Myocyte (in vitro differentiated cells): ENCODE measurements around the gene MYO7B. TPM values are rescaled to one million over a fixed set of nuclear protein-coding genes. Genes with fewer than 3 reads are reported as not detected.
A peak's percentile ranks its signal among the peaks of the same experiment; 100 is the strongest.

Experiments used
- DNase-seq: peaks from one replicate; pipeline ENCODE4 v3.0.0-alpha.2; 2012; ENCODE audit warnings: low read depth
- total RNA-seq: library from RNA; depleted of rRNA; stranded (reverse); fragments of >200 nt; gene quantifications from 2 replicates; pipeline ENCODE4 v1.2.3, GENCODE V29; 2014

Gene MYO7B
- total RNA-seq, 1 donor from 2014 or later = not detected

- DNase-seq = no peak
These were observed 37.4 kb downstream of the MYO7B start for GRCh38 chr2:127572841-127573240.

GRCh38 chr2:127573298-127573697 is 37.8 kb downstream of the MYO7B start:
- DNase-seq = no peak

- DNase-seq = no peak
These were observed 38.3 kb downstream of the MYO7B start for GRCh38 chr2:127573771-127574170.

GRCh38 chr2:127574656-127575055 is 39.2 kb downstream of the MYO7B start:
- DNase-seq = no peak

GRCh38 chr2:127575185-127575765 is 39.8 kb downstream of the MYO7B start:
- DNase-seq = no peak

- DNase-seq = no peak
These were observed 40.5 kb downstream of the MYO7B start for GRCh38 chr2:127575941-127576432.

GRCh38 chr2:127576433-127577207 is 41.1 kb downstream of the MYO7B start:
- peak; percentile 93 for DNase-seq

- no peak for DNase-seq
These were observed 41.7 kb downstream of the MYO7B start for GRCh38 chr2:127577208-127577475.

GRCh38 chr2:127577503-127577902 is 42.0 kb downstream of the MYO7B start:
- DNase-seq = no peak

GRCh38 chr2:127577973-127578372 is 42.5 kb downstream of the MYO7B start:
- DNase-seq = no peak

- no peak for DNase-seq
These were observed 42.9 kb downstream of the MYO7B start for GRCh38 chr2:127578411-127578810.

- no peak for DNase-seq
These were observed 43.7 kb downstream of the MYO7B start for GRCh38 chr2:127579231-127579630.

- DNase-seq = no peak
These were observed 44.9 kb downstream of the MYO7B start for GRCh38 chr2:127580167-127581049.

GRCh38 chr2:127581050-127581345 is 45.5 kb downstream of the MYO7B start:
- no peak for DNase-seq

- DNase-seq = no peak
These were observed 46.3 kb downstream of the MYO7B start for GRCh38 chr2:127581516-127582490.

GRCh38 chr2:127582863-127583861 is 47.7 kb downstream of the MYO7B start:
- no peak for DNase-seq

GRCh38 chr2:127584047-127584446 is 48.6 kb downstream of the MYO7B start:
- no peak for DNase-seq

- no peak for DNase-seq
These were observed 49.1 kb downstream of the MYO7B start for GRCh38 chr2:127584516-127585033.

- no peak for DNase-seq
These were observed 49.9 kb downstream of the MYO7B start for GRCh38 chr2:127585270-127585807.
